Prostate gland (tissue), 2 donors: ENCODE data around the gene THRAP3. TPM values are rescaled to one million over a fixed set of nuclear protein-coding genes. Genes with fewer than 3 reads are reported as not detected.
A peak's percentile ranks its signal among the peaks of the same experiment; 100 is the strongest.
"Not testable (repeated sequence)": the region's sequence is repeated elsewhere in the genome, so short reads cannot be mapped to it uniquely, and the experiment has no call there.

Experiments used
- DNase-seq: peaks from one replicate; pipeline ENCODE4 v3.0.0-alpha.2; 2019; ENCODE audit warnings: low spot score
- H3K27ac ChIP-seq, 2 donors: fragments of 200-600 bp; sonication (generic); 2 replicates each; pipeline ENCODE4 v1.5.1; 2017 to 2019
- H3K27me3 ChIP-seq: fragments of 200-600 bp; sonication (generic); replicated peaks from 2 replicates; pipeline ENCODE4 v1.5.1; 2019; ENCODE audit not compliant: insufficient read depth
- H3K36me3 ChIP-seq, 2 donors: fragments of 200-600 bp; sonication (generic); 1 replicate in 1 of 2; 2 replicates in 1 of 2; pipeline versions ENCODE4 v1.5.1 to v1.8.1; 2017 to 2019
- H3K4me1 ChIP-seq: fragments of 200-600 bp; sonication (generic); replicated peaks from 2 replicates; pipeline ENCODE4 v1.5.1; 2019
- H3K4me3 ChIP-seq, 2 donors: fragments of 200-600 bp; sonication (generic); 2 replicates each; pipeline ENCODE4 v1.5.1; 2017 to 2019
- H3K9me3 ChIP-seq: fragments of 200-600 bp; sonication (generic); 2 replicates; pipeline ENCODE4 v1.5.1; 2017
- POLR2A ChIP-seq: fragments of 450-650 bp; IDR thresholded peaks from one replicate; pipeline ENCODE4 v1.6.1; 2016; ENCODE audit warnings: antibody characterized with exemption, mild to moderate bottlenecking
- POLR2AphosphoS5 ChIP-seq: sonication (generic); formaldehyde crosslinking; IDR thresholded peaks from one replicate; pipeline ENCODE4 v1.6.1; 2017; ENCODE audit warnings: antibody characterized with exemption
- WGBS: methylation state at CpG from one replicate; pipeline ENCODE4 v1.1.5; 2018; 5-methylcytosine and 5-hydroxymethylcytosine counted together
- intact Hi-C: fragments of 100-400 bp; cut with DNase I; formaldehyde crosslinking; loops from one replicate; pipeline ENCODE4 v1.14.2; 2022
- total RNA-seq, 2 donors: library from RNA; depleted of rRNA; stranded (reverse); fragments of >200 nt; gene quantifications; one replicate each; pipeline ENCODE4 v1.1.0, GENCODE V29; 2016
- TF ChIP-seq, protein P1 (sequence below), 4 experiments: fragments of 200-600 bp in 2 of 4; fragments of 450-650 bp in 2 of 4; sonication (generic) in 2 of 4; IDR thresholded peaks; 1 replicate in 3 of 4; 2 replicates in 1 of 4; pipeline ENCODE4 v1.5.1; 2016 to 2019; ENCODE audit warnings: antibody characterized with exemption in 4 of 4, mild to moderate bottlenecking in 2 of 4, moderate library complexity in 2 of 4

Gene THRAP3
- total RNA-seq, 2 donors from 2014 or later: 100 to 123 TPM

DNA sequence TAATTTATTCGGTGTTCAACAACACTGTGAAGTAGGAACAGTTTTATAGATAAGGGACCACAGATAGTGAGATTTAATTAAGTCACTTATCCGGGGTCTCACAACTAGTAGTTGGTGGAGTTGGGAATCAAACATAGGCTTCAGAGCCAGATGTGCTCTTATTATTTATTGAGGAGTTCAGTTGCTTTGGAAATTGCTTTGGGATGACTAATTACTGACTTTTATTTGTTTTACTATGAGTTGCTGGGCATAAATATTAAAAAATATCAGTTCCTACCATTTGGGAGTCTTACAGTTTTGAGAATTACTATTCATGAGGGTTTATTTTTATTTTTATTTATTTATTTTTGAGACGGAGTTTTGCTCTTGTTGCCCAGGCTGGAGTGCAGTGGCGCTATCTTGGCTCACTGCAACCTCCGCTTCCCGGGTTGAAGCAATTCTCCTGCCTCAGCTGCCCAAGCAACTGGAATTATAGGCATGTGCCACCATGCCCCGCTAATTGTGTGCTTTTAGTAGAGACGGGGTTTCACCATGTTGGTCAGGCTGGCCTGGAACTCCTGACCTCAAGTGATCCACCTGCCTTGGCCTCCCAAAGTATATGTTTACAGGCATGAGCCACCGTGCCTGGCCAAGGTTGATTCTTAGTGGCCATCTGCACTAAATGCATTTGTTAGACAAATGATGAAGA is 27.7 kb downstream of the THRAP3 start:
- H3K4me3 ChIP-seq: no peak overlapping the region
- intact Hi-C loops: no loop called here
- no peaks in the 10 kb centered on the region for H3K27me3 ChIP-seq
- TF ChIP-seq POLR2AphosphoS5 (no peak), POLR2A (no peak)
- TF ChIP-seq, protein P1, sequence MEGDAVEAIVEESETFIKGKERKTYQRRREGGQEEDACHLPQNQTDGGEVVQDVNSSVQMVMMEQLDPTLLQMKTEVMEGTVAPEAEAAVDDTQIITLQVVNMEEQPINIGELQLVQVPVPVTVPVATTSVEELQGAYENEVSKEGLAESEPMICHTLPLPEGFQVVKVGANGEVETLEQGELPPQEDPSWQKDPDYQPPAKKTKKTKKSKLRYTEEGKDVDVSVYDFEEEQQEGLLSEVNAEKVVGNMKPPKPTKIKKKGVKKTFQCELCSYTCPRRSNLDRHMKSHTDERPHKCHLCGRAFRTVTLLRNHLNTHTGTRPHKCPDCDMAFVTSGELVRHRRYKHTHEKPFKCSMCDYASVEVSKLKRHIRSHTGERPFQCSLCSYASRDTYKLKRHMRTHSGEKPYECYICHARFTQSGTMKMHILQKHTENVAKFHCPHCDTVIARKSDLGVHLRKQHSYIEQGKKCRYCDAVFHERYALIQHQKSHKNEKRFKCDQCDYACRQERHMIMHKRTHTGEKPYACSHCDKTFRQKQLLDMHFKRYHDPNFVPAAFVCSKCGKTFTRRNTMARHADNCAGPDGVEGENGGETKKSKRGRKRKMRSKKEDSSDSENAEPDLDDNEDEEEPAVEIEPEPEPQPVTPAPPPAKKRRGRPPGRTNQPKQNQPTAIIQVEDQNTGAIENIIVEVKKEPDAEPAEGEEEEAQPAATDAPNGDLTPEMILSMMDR (IDR thresholded peaks at IDR 0.05): no peak
- H3K4me1 ChIP-seq: peaks cover 20% of the 10 kb centered on the region
- peak overlapping the region; percentile 67 to 71 for H3K27ac ChIP-seq
- DNase-seq: no peak
- WGBS: 71% methylated on average over 9 of the region's 9 CpGs
- H3K36me3 ChIP-seq: no peaks in the 10 kb centered on the region
- H3K9me3 ChIP-seq: no peaks in the 10 kb centered on the region

DNA sequence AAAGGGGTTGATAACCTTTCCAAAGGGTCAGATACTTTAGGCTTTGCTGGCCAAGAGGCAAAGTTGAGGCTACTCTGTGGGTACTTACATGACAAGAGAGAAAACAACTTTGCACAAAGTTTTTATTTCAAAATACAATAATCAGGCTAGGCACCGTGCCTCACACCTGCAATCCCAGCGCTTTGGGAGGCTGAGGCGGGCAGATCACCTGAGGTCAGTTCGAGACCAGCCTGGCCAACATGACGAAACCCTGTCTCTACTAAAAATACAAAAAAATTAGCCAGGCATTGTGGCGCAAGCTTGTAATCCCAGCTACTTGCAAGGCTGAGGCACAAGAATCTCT is 28.2 kb downstream of the THRAP3 start:
- DNase-seq, H3K9me3 ChIP-seq, H3K4me3 ChIP-seq, H3K36me3 ChIP-seq, H3K27me3 ChIP-seq, intact Hi-C loops: not testable (repeated sequence)
- Histone ChIP-seq H3K4me1 (peaks cover 25% of the 10 kb centered on the region), H3K27ac (peak overlapping the region; percentile 67 to 71)
- WGBS: 91% methylated on average over 6 of the region's 6 CpGs

DNA sequence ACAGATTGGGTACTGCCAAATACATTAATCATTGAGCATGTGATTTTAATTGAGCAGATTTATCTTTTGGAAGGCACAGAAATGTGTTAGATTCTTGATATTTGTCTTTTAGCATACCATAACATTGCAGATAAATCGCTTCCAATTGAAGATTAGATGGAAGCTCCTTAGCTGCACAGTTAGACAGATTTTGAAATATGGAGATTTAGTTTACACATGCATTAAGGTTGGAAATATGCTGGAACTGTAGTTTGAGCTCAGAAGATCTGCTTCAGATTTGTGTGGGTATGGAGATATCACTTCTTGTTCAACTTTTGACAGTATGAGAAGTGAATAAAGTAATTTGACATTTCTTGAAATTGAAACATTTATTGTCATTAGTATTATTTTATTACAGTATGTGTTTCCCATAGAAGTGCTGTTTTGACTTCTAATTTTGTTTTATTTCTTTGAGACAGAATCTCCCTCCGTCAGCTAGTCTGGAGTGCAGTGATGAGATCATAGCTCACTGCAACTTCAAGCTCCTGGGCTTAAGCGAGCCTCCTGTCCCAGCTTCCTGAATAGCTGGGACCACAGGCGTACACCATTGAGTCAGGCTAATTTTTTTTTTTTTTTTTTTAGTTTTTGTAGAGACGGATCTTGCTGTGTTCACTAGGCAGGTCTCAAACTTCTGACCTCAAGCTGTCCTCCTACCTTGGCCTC is 29.1 kb downstream of the THRAP3 start:
- Histone ChIP-seq H3K9me3 (no peaks in the 10 kb centered on the region), H3K4me1 (peaks cover 33% of the 10 kb centered on the region), H3K4me3 (no peak overlapping the region), H3K27ac (peak overlapping the region in 1 of 2 donors; percentile 70), H3K36me3 (no peaks in the 10 kb centered on the region), H3K27me3 (no peaks in the 10 kb centered on the region)
- intact Hi-C loops: no loop called here
- WGBS: 71% methylated on average over 5 of the region's 5 CpGs
- TF ChIP-seq POLR2AphosphoS5: peak; percentile 5
- no peak for TF ChIP-seq POLR2A
- TF ChIP-seq, protein P1 (IDR thresholded peaks at IDR 0.05): no peak
- DNase-seq: no peak

DNA sequence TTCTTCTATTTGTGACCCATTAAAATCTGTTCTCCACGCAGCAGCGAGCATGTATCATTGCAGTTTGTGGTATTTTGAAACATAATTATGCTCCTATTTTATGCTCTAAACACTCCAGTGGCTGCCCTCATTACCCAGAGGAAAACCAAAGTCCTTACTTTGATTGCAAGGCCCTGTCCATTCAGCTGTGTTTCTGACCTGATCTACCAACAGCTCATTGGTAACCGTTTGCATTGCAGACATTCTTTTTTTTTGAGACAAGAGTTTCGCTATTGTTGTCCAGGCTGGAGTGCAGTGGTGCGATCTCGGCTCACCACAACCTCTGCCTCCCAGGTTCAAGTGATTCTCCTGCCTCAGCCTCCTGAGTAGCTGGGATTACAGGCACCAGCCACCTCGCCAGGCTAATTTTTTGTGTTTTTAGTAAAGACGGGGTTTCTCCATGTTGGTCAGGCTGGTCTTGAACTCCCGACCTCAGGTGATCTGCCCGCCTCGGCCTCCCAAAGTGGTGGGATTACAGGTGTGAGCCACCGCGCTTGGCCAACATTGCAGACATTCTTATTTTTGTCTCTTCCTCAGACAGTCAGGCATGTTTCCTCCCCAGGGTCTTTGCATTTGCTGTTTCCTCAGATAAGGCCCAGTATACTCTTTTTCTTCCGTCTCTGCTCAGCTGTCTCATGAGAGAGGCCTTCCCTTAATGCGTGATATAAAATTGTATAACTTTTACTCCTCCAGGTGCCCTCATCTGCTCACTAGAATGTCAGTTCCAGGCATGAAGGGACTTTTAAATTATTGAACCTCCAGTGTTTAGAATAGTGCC is 32.5 kb downstream of the THRAP3 start:
- Histone ChIP-seq H3K4me1 (peaks cover 35% of the 10 kb centered on the region), H3K36me3 (no peaks in the 10 kb centered on the region), H3K27me3 (no peaks in the 10 kb centered on the region), H3K9me3 (no peaks in the 10 kb centered on the region), H3K27ac (peak overlapping the region; percentile 72 to 83), H3K4me3 (no peak overlapping the region)
- no peak for TF ChIP-seq POLR2A
- TF ChIP-seq, protein P1 (IDR thresholded peaks at IDR 0.05): no peak
- no peak for TF ChIP-seq POLR2AphosphoS5
- no peak for DNase-seq
- WGBS: 80% methylated on average over 15 of the region's 15 CpGs
- intact Hi-C loops: no loop called here

DNA sequence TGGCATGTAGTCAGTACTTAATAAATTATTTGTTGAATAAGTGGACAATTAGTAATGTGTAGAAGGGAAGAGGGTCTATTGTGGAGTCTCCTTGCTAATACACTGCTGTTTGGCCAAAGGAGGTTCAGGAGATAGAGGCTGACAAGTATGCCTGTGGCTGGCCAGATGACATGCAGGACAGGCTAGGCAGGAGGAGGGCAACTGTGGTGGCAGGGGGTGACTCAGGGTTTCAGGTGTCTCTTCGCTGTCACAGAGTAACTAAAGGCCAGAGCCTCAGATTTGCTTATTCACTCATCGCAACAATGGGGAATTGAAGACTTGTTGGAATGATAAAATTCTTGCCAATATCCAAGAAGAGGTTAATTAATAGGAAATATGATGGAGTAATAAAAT is 33.1 kb downstream of the THRAP3 start:
- no peak for DNase-seq
- 73% methylated on average over 2 of the region's 2 CpGs for WGBS
- intact Hi-C loops: no loop called here
- Histone ChIP-seq H3K4me3 (no peak overlapping the region), H3K4me1 (peaks cover 29% of the 10 kb centered on the region), H3K27ac (peak overlapping the region; percentile 72 to 83), H3K27me3 (no peaks in the 10 kb centered on the region), H3K36me3 (no peaks in the 10 kb centered on the region), H3K9me3 (no peaks in the 10 kb centered on the region)
- TF ChIP-seq POLR2AphosphoS5 (no peak), POLR2A (no peak)
